K562 (cell line): ENCODE results near the gene HSD17B13. TPM values are rescaled to one million over a fixed set of nuclear protein-coding genes. Genes with fewer than 3 reads are reported as not detected.

ENCODE experiments used
- AFF1 ChIP-seq, 2 experiments: fragments of 450-650 bp; IDR thresholded peaks; 2 replicates each; pipeline ENCODE4 v1.6.1; 2018; ENCODE audit warnings: mild to moderate bottlenecking in 2 of 2, low read depth in 1 of 2; ENCODE audit not compliant: partially characterized antibody in 2 of 2
- CEBPZ ChIP-seq: fragments of 150-350 bp; IDR thresholded peaks from 2 replicates; pipeline ENCODE4 v1.6.1; 2014; ENCODE audit warnings: low read depth, mild to moderate bottlenecking, low read length, borderline replicate concordance
- NFIC ChIP-seq: fragments of 450-650 bp; IDR thresholded peaks from 2 replicates; pipeline ENCODE4 v1.6.1; 2017; ENCODE audit warnings: mild to moderate bottlenecking, inconsistent platforms
- PBX2 ChIP-seq, 2 experiments: IDR thresholded peaks in 1 of 2; conservative IDR thresholded peaks in 1 of 2; 2 replicates each; pipeline ENCODE4 v1.6.1; 2016; ENCODE audit warnings: low read depth in 2 of 2, mild to moderate bottlenecking in 1 of 2, missing compliant biosample characterization in 1 of 2, missing genetic modification characterization in 1 of 2, moderate library complexity in 1 of 2
- POLR2AphosphoS5 ChIP-seq: IDR thresholded peaks from 2 replicates; pipeline ENCODE4 v1.6.1; 2011; ENCODE audit warnings: mild to moderate bottlenecking, low read depth, low read length, moderate library complexity; ENCODE audit not compliant: control insufficient read depth, insufficient read depth
- PRDM10 ChIP-seq: fragments of 450-650 bp; IDR thresholded peaks from 2 replicates; pipeline ENCODE4 v1.6.1; 2018; ENCODE audit not compliant: partially characterized antibody
- PTBP1 ChIP-seq: fragments of 200-400 bp; formaldehyde crosslinking; IDR thresholded peaks from 2 replicates; pipeline ENCODE4 v1.6.1; 2017; ENCODE audit warnings: low read depth, low read length
- RBM15 ChIP-seq: fragments of 200-400 bp; formaldehyde crosslinking; IDR thresholded peaks from 2 replicates; pipeline ENCODE4 v1.6.1; 2018; ENCODE audit warnings: mild to moderate bottlenecking, low read length, moderate library complexity; ENCODE audit not compliant: insufficient read depth
- SNRNP70 ChIP-seq: fragments of 200-400 bp; formaldehyde crosslinking; optimal IDR thresholded peaks from 2 replicates; pipeline ENCODE3; 2017; ENCODE audit warnings: low read depth, low read length
- ZNF133 ChIP-seq: fragments of 250-450 bp; sonication (Bioruptor Pico); IDR thresholded peaks from 2 replicates; pipeline ENCODE4 v1.4.0; 2020; ENCODE audit warnings: mild to moderate bottlenecking
- ZNF23 ChIP-seq: fragments of 250-450 bp; sonication (Bioruptor Pico); IDR thresholded peaks from 2 replicates; pipeline ENCODE4 v1.4.0; 2020; ENCODE audit warnings: mild to moderate bottlenecking
- ZNF384 ChIP-seq: IDR thresholded peaks from 2 replicates; pipeline ENCODE4 v1.6.1; 2012; ENCODE audit warnings: low read depth, low read length, improper control_type of control experiment
- polyA plus RNA-seq, 8 experiments: library from polyadenylated mRNA; depleted of rRNA in 4 of 8; stranded (reverse) in 5 of 8; unstranded in 3 of 8; fragments of >200 nt; fragmentation: Nextera tagmentation in 2 of 8; fragmentation: Illumina TruSeq in 1 of 8; extraction: Ambion mirVana in 2 of 8; extraction: Trizol in 1 of 8; gene quantifications; 2 replicates each; pipeline versions ENCODE4 v1.2.1 to v1.2.3, GENCODE V29; 2011 to 2014; ENCODE audit warnings: inconsistent platforms in 1 of 8, missing spikeins in 1 of 8
- total RNA-seq, 7 experiments: library from RNA; depleted of rRNA in 6 of 7; stranded (reverse); fragments of >200 nt in 6 of 7; fragmentation: Illumina TruSeq in 2 of 7; extraction: Trizol in 2 of 7; gene quantifications; 2 replicates each; pipeline versions ENCODE4 v1.2.1 to v1.2.3, GENCODE V29; 2011 to 2021; ENCODE audit warnings: low replicate concordance in 1 of 7

HSD17B13 gene
- total and polyA plus RNA-seq, 9 of the 15 experiments (the other 6 are each of a cell fraction or from before 2014, with no cell fraction given) = 0.05 to 0.36 (median 0.29) TPM

- TF ChIP-seq PRDM10 = no peak
- no peak for TF ChIP-seq NFIC
- TF ChIP-seq PBX2 (CRISPR knock-in tag; IDR thresholded peaks at IDR 0.05; ENCODE audit: low read depth) = no peak
- TF ChIP-seq PBX2 (tag; conservative IDR thresholded peaks at IDR 0.05; ENCODE audit: low read depth) = peak; percentile 76
- no peak for TF ChIP-seq SNRNP70
- no peak for TF ChIP-seq PTBP1
- no peak for TF ChIP-seq RBM15
- no peak for TF ChIP-seq CEBPZ
- TF ChIP-seq ZNF133 (CRISPR knock-in tag) = no peak
- no peak for TF ChIP-seq AFF1 (IDR thresholded peaks at IDR 0.05; ENCODE audit: low read depth in 1 of 2, partially characterized antibody in 2 of 2)
- TF ChIP-seq ZNF384 = no peak
- no peak for TF ChIP-seq ZNF23 (CRISPR knock-in tag)
- TF ChIP-seq POLR2AphosphoS5 = no peak
Observed at GRCh38 chr4:87304745-87305432, 17.8 kb downstream of the HSD17B13 start (continued).
